Gastroesophageal sphincter (tissue), 3 donors: ENCODE results near the gene BANF2.

Experiments used
- EP300 ChIP-seq: sonication (generic); formaldehyde crosslinking; IDR thresholded peaks from one replicate; pipeline ENCODE4 v1.6.1; 2017; ENCODE audit warnings: antibody characterized with exemption, mild to moderate bottlenecking
- POLR2A ChIP-seq, 2 donors: fragments of 450-650 bp; IDR thresholded peaks; one replicate each; pipeline ENCODE4 v1.6.1; 2017; ENCODE audit warnings: antibody characterized with exemption in 2 of 2, mild to moderate bottlenecking in 2 of 2, moderate library complexity in 1 of 2
- POLR2AphosphoS5 ChIP-seq: sonication (generic); formaldehyde crosslinking; IDR thresholded peaks from one replicate; pipeline ENCODE4 v1.6.1; 2017; ENCODE audit warnings: antibody characterized with exemption
- TF ChIP-seq, protein P1 (sequence below), 4 experiments: fragments of 200-600 bp in 2 of 4; fragments of 450-650 bp in 2 of 4; sonication (generic) in 1 of 4; IDR thresholded peaks; one replicate each; pipeline ENCODE4 v1.5.1; 2017 to 2019; ENCODE audit warnings: antibody characterized with exemption in 4 of 4, mild to moderate bottlenecking in 2 of 4, moderate library complexity in 2 of 4

DNA sequence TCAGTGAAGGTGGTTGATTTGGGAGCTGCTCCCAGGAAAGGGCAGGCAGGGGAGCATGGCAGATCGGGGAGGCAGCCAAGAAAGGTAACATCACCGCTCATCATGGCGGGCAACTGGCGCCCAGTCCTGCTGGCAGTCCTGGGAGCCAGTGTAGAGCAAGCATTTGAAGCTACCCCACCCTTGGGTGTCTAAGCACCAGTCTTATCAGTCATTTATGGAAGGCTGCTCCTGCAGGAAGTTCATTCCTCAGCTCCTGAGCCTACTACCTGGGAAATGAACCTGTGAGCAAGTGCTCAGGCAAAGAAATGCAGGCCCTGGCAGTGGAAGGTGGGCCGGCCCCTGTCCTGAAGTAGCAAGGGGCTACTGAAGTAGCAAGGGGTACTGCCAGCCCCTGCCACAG, 41.5 kb downstream of the BANF2 start:
- no peak for TF ChIP-seq POLR2AphosphoS5
- TF ChIP-seq, protein P1, sequence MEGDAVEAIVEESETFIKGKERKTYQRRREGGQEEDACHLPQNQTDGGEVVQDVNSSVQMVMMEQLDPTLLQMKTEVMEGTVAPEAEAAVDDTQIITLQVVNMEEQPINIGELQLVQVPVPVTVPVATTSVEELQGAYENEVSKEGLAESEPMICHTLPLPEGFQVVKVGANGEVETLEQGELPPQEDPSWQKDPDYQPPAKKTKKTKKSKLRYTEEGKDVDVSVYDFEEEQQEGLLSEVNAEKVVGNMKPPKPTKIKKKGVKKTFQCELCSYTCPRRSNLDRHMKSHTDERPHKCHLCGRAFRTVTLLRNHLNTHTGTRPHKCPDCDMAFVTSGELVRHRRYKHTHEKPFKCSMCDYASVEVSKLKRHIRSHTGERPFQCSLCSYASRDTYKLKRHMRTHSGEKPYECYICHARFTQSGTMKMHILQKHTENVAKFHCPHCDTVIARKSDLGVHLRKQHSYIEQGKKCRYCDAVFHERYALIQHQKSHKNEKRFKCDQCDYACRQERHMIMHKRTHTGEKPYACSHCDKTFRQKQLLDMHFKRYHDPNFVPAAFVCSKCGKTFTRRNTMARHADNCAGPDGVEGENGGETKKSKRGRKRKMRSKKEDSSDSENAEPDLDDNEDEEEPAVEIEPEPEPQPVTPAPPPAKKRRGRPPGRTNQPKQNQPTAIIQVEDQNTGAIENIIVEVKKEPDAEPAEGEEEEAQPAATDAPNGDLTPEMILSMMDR (IDR thresholded peaks at IDR 0.05) = no peak
- no peak for TF ChIP-seq EP300
- TF ChIP-seq POLR2A (IDR thresholded peaks at IDR 0.05) = no peak
